ENCODE results near the gene SIN3B.

GRCh38 chr19:16856091-16856490, 26.9 kb downstream of the SIN3B start:
- no peak for TF ChIP-seq POLR2A (IDR thresholded peaks at IDR 0.05; ENCODE audit: low read depth, low read length)
- TF ChIP-seq POLR2AphosphoS5 (IDR thresholded peaks at IDR 0.05; ENCODE audit: low read depth, low read length): no peak
